Esophagus squamous epithelium (tissue), 4 donors: ENCODE data around the gene LRRN3.

ENCODE experiments used
- CTCF ChIP-seq, 6 experiments: fragments of 450-650 bp in 4 of 6; fragments of 200-600 bp in 2 of 6; sonication (generic) in 2 of 6; IDR thresholded peaks; one replicate each; pipeline ENCODE4 v1.5.1; 2016 to 2019; ENCODE audit warnings: antibody characterized with exemption in 6 of 6, mild to moderate bottlenecking in 4 of 6, moderate library complexity in 4 of 6
- POLR2A ChIP-seq, 4 donors: fragments of 450-650 bp; IDR thresholded peaks; one replicate each; pipeline ENCODE4 v1.6.1; 2017; ENCODE audit warnings: antibody characterized with exemption in 4 of 4, mild to moderate bottlenecking in 4 of 4, moderate library complexity in 3 of 4

DNA sequence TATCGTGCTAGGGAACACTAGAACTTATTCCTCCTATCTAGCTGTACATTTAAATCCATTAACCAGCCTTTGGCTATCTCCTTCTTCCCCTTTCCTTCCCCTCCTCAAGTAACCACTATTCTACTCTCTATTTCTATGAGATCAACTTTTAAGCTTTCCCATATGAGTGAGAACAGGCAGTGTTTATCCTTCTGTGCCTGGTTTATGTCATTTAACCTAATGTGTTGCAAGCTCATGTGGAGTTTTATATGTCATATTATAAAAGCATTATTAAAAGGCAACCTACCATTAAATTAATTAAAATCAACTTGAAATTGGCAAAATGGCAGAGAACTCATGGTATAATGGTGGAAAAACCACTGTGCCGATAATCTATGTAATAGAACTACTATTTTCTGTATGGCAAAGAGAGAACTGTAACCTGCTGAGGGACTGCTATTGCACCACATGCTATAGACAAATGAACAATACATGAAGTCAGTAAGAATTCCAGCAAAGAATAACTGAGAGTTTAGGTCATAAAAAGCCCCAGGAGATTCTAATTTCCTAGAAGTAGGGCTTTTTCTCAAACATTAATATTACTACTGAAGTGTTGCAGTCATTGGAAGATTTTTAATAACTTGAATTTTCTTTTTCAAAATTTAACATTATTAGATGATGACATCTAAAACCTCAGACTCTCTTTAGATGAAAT, 81.8 kb downstream of the LRRN3 start:
- TF ChIP-seq POLR2A (IDR thresholded peaks at IDR 0.05) (no peak), CTCF (IDR thresholded peaks at IDR 0.05) (no peak)
